GM18520 (cell line): ENCODE measurements around the gene HABP4.

Experiments
- ATAC-seq: cut with Tn5 transposase; IDR thresholded peaks from one replicate; pipeline ENCODE4 v1.9.1; 2021; ENCODE audit not compliant: unreplicated experiment

The HABP4 gene

DNA sequence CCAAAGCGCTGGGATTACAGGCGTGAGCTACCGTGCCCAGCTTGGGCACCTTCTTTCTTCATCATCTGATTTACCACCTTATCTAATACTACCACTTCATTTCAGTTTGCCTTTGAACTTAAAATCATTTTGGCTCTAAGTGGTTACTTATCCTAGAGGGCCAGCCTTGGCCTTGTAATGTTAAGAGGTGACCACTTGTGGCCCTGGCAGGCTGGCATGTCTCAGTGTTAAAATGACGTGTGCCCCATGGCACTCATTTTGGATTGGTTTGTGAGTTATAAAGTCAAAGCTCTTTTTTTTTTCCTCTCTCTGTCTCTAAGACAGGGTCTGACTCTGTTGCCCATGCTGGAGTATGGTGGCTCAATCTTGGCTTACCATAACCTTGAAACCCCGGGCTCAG, 17.8 kb downstream of the HABP4 start:
- ATAC-seq: no peak

DNA sequence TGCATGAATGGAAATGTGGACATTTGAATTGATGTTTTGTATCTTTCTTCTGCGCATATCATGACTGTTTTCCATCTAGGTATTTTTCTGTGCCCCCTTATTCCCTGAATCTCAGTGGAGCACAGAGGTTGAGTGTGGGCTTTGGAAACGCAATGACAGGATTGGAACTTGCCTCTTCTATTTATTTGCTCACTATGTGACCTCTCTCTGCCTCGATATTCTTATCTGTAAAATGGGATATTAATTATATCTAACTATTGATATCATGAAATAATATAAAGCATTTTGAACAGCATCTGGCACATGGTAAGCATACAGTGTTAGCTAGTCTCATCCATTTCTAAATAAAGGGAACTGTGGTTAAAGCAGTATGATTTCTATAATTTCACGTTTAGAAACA, 26.0 kb downstream of the HABP4 start:
- no peak for ATAC-seq

DNA sequence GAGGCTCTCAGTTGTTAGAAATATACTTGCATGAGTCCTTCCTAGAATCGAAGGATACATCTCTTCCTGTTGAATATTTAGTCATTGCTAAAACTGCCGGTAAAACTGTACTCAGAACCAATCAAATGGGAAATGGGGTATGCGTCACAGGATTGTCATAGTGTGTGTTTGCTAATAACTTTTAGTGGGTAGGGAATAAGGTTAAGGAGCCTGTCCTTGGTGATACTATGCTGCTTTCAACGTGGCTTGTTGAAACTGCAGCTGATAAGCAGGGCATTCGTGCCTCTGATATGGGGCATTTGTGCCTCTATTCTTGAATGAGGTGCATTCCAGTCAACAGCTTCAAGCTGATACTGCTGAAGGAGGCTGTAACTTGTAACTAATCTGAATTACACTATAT, 26.6 kb downstream of the HABP4 start:
- ATAC-seq: no peak

GRCh38 chr9:96478829-96479371, 28.9 kb downstream of the HABP4 start:
- peak; percentile 61 for ATAC-seq

DNA sequence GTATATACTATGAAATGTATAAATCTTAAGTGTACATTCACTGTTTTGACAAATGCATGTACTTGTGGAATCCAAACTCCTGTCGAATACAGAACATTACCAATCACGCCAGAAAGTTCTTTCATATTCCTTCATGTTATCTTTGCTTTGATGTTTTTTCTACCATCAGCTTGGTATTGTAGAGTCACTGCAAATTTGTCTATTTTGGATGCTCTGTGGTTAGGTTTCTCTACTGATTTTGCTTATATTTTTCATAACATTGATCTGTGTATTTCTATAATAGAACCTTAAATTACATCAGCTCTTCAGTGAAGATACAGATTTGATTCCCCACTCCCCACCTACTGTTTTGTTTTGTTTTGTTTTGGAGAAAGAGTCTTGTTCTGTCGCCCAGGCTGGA, 30.8 kb downstream of the HABP4 start:
- no peak for ATAC-seq

DNA sequence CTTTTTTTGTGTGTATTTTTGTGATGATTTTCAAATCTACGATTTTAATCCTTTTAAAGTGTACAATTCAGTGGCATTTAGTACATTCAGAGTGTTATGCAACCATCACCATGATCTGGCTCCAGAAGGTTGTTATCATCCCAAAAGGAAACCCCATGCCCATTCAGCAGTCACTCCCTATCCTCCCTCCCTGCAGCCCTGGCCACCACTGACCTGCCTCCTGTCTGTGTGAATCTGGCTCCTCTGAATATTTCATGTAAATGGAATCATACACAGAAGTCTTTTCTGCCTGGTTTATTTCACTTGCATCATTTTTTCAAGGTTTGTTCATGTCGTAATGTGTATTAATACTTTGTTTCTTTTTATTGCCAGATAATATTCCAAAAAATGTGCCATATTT, 32.5 kb downstream of the HABP4 start:
- no peak for ATAC-seq

DNA sequence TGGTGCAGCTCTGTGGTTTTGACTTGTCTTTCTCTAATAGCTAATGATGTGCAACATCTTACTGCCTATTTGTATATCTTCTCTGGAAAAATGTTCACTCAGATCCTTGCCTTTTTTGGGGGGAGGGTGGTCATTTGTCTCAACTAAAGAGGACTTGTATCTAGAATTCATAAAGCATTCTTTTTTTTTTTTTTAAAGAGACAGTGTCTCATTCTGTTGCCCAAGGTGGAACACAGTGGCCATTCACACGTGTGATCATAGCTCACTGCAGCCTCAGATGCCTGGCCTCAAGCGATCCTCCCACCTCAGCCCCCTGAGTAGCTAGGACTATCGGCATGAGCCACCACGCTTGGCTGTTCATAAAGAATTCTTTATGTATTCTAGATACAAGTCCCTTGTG, 33.2 kb downstream of the HABP4 start:
- no peak for ATAC-seq

GRCh38 chr9:96483733-96484390, 33.9 kb downstream of the HABP4 start:
- no peak for ATAC-seq

DNA sequence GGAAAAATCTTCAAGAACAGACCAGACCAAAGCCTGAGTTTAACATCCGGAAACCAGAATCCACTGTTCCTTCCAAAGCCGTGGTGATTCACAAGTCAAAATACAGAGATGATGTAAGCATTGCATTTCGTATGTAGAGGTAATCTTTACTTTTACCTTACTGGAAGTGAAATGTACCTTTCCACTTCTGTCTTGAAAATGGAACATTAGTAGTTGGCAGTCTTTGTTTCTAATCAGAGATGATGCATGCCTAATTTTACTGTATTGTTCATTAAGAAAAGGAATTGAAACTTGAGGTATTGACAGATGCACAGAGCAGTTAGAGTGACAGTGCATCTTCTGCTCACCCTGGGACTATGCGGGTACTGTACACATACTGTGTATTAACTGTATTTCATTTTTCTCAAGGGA, 34.6 kb downstream of the HABP4 start:
- ATAC-seq: peak; percentile 95

DNA sequence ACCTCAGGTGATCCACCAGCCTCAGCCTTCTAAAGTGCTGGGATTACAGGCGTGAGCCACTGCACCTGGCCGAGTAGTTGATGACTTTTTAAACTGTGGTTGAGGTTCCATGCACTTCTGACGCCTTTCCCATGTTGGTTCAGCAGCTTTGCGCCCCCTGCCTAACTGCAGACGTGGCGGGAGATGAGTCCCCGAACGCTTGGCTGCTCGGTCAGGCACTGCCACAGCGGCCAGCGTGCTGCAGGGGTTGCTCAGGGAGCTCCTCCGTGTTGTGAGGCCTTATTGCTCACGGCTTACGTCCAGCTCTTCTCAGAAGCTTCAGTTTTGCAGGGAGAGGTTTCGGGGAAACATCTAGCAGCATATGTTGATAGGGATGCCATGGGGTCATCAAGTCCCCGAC, 35.3 kb downstream of the HABP4 start:
- no peak for ATAC-seq

GRCh38 chr9:96486386-96487028, 36.5 kb downstream of the HABP4 start:
- no peak for ATAC-seq

GRCh38 chr9:96487029-96487396, 37.0 kb downstream of the HABP4 start:
- ATAC-seq: no peak

- no peak for ATAC-seq
Measured at GRCh38 chr9:96487949-96488348, 38.0 kb downstream of the HABP4 start.

DNA sequence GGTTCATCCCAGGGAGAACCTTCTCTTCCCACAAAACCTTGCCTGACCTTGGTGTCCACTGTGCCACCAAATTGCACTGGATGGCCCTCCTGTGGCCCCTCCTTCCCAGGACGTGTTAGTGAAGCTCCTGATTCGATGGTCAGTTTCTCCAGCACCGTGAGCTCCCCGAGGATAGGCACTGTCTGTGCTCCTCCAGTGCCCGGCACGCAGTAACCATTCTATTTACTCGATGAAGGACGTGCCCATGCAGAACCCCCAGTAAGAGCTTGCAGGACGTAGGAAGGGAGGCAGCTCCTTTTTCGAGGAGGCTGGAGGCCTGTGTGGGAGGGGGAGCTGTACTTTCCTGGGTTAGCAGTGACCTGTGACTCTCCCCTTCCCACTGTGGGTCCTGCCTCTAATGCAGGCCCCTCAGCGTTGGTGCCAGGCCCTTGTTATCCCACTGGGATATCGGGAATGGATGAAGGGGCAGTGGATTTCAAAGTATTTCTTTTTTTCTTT, 39.6 kb downstream of the HABP4 start:
- ATAC-seq: no peak

- ATAC-seq: no peak
Measured at GRCh38 chr9:96490534-96491078, 40.6 kb downstream of the HABP4 start.

GRCh38 chr9:96491079-96491879, 41.3 kb downstream of the HABP4 start:
- no peak for ATAC-seq

DNA sequence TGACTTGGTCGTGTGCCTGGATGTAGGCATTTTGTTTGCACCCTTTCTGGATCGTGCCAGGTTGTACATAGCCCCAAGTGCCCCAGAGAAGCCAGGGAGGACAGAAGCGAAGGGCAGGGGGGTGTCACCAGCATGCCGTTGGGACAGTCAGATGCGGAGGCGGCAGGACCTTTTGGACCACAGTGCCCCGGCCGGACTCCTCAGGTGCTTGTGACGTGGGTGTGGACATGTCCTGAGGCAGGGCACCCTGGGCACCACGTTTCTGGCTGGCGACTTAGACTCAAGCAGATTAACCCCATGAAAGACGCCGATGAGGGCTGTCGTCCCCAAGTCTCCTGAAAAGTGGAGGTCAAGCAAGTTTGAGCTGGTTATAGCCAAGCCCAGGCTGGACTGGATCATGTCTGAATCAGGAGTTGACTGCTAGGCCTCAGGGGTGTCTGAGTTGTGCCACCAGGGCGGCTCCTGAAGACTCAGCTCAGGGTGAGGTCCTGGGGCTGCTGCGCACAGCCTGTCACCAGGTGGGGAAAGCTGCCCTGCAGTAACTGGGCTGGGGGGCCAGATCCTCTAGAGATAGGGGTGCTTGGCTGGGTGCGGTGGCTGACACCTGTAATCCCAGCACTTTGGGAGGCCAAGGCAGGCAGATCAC, 42.0 kb downstream of the HABP4 start:
- ATAC-seq: no peak

GRCh38 chr9:96492993-96493531, 43.1 kb downstream of the HABP4 start:
- no peak for ATAC-seq

DNA sequence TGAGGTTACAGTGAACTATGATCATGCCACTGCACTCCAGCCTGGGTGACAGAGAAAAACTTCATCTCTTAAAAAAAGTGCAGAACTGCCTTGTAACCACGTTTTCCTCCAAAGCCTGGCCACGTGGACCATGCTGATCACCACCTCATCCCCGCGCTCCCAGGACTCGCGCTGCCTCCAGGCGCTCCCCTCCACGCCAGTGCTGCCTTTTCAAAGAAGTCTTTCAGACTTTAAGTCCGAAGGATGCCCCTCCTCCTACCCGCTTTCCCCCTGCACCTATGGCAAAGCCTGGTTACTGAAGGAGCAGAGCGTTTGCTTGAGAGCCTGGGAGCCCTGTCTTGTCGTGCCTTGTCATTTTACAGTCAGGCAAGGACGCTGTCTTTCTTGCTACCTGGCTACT, 43.8 kb downstream of the HABP4 start:
- ATAC-seq: no peak

GRCh38 chr9:96494215-96494800, 44.3 kb downstream of the HABP4 start:
- ATAC-seq: no peak
